Neutrophil (primary cell): ENCODE measurements around the gene RTN1.
A peak's percentile ranks its signal among the peaks of the same experiment; 100 is the strongest.

Source experiments
- H3K27ac ChIP-seq: fragments of 200-600 bp; sonication (generic); 2 replicates; pipeline ENCODE4 v1.5.1; 2016; ENCODE audit warnings: mild to moderate bottlenecking, moderate library complexity
- H3K27me3 ChIP-seq: fragments of 200-600 bp; sonication (generic); 2 replicates; pipeline ENCODE4 v1.6.0; 2016; ENCODE audit warnings: mild to moderate bottlenecking
- H3K36me3 ChIP-seq: fragments of 200-600 bp; sonication (generic); 2 replicates; pipeline ENCODE4 v1.5.1; 2017
- H3K4me1 ChIP-seq, 2 experiments: fragments of 200-600 bp in 1 of 2; sonication (generic) in 1 of 2; 1 replicate in 1 of 2; 2 replicates in 1 of 2; pipeline versions ENCODE4 v1.5.1 to v1.6.1; 2013 to 2016; ENCODE audit warnings: low read depth in 1 of 2, low read length in 1 of 2, mild to moderate bottlenecking in 1 of 2, moderate library complexity in 1 of 2; ENCODE audit not compliant: control insufficient read depth in 1 of 2, insufficient read depth in 1 of 2
- H3K4me3 ChIP-seq, 2 experiments: fragments of 200-600 bp in 1 of 2; sonication (generic) in 1 of 2; 1 replicate in 1 of 2; 2 replicates in 1 of 2; pipeline ENCODE4 v1.5.1; 2013 to 2016; ENCODE audit warnings: low read depth in 1 of 2, low read length in 1 of 2, mild to moderate bottlenecking in 1 of 2, moderate library complexity in 1 of 2
- H3K9me3 ChIP-seq: fragments of 200-600 bp; sonication (generic); 2 replicates; pipeline ENCODE4 v1.5.1; 2016
- TF ChIP-seq, protein P1 (sequence below): fragments of 200-600 bp; sonication (generic); IDR thresholded peaks from 2 replicates; pipeline ENCODE4 v1.5.1; 2016; ENCODE audit warnings: antibody characterized with exemption

The RTN1 gene, protein sequence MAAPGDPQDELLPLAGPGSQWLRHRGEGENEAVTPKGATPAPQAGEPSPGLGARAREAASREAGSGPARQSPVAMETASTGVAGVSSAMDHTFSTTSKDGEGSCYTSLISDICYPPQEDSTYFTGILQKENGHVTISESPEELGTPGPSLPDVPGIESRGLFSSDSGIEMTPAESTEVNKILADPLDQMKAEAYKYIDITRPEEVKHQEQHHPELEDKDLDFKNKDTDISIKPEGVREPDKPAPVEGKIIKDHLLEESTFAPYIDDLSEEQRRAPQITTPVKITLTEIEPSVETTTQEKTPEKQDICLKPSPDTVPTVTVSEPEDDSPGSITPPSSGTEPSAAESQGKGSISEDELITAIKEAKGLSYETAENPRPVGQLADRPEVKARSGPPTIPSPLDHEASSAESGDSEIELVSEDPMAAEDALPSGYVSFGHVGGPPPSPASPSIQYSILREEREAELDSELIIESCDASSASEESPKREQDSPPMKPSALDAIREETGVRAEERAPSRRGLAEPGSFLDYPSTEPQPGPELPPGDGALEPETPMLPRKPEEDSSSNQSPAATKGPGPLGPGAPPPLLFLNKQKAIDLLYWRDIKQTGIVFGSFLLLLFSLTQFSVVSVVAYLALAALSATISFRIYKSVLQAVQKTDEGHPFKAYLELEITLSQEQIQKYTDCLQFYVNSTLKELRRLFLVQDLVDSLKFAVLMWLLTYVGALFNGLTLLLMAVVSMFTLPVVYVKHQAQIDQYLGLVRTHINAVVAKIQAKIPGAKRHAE

DNA sequence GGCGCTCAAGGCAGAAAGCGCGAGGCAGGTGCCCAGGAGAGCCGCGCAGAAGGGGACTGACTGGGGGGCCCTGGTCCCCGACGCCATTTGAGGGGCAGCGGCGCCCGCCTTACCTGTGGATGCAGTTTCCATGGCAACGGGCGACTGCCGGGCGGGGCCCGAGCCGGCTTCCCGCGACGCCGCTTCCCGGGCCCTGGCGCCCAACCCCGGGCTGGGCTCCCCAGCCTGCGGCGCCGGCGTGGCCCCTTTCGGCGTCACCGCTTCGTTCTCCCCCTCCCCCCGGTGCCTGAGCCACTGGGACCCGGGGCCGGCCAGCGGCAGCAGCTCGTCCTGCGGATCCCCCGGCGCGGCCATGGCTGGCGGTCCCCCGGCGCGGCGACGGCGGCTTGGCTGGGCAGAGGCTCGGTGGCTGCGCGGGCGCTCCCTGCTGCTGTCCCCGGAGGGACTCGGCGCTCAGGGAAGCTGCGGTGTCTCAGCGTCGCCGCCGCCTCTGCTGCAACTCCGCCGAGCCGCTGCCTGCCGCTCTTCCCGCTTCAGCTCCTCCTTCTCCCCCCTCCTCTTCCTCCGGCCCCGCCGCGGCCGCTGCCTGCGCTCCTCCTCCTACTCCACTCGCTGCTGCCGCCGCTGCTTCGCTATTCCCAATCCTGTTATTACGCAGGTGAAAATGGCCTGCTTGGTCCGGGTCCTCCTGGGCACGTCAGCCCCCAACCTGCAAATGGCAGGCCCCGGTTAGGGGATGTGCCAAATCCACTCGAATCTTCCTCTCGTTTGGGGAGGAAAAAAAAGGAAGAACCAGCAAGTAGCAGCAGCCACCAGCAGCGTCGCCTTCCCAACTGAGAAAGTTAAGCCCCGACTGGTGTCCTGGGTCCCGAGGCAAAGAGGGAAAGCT lies at the start of gene RTN1:
Gene RTN1 (minus strand): TSS at position 500 of the 889 bp plus-strand sequence. CDS start 146 bp downstream, at position 354.
- Histone ChIP-seq H3K27me3 (peaks cover 94% of the 10 kb centered on the region), H3K27ac (no peak within 1 kb of the TSS), H3K4me1 (peaks cover 14 to 16% of the 10 kb centered on the region in 2 experiments), H3K9me3 (no peaks in the 10 kb centered on the region), H3K4me3 (peak within 1 kb of the TSS; percentile 50 to 67), H3K36me3 (no peaks in the 10 kb centered on the region)
- TF ChIP-seq, protein P1, sequence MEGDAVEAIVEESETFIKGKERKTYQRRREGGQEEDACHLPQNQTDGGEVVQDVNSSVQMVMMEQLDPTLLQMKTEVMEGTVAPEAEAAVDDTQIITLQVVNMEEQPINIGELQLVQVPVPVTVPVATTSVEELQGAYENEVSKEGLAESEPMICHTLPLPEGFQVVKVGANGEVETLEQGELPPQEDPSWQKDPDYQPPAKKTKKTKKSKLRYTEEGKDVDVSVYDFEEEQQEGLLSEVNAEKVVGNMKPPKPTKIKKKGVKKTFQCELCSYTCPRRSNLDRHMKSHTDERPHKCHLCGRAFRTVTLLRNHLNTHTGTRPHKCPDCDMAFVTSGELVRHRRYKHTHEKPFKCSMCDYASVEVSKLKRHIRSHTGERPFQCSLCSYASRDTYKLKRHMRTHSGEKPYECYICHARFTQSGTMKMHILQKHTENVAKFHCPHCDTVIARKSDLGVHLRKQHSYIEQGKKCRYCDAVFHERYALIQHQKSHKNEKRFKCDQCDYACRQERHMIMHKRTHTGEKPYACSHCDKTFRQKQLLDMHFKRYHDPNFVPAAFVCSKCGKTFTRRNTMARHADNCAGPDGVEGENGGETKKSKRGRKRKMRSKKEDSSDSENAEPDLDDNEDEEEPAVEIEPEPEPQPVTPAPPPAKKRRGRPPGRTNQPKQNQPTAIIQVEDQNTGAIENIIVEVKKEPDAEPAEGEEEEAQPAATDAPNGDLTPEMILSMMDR: no peak

DNA sequence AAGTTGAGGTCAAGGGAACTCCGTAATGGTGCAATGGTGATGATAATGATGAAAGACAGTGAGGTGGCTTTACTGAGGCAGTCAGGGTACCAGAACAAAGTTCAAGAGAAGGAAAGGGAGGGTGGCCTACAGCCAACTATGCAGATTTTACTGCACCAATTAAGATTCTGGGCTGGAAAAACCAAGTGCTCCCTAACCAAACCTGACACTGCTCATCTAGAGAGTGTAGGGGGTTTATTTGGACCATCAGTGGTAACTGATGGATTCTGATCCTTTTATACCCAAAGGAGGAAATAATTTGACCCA lies 49.8 kb upstream of the RTN1 start:
- H3K4me1 ChIP-seq: peaks cover 16 to 17% of the 10 kb centered on the region in 2 experiments
- TF ChIP-seq, protein P1: no peak
- peak overlapping the region; percentile 35 to 45 for H3K4me3 ChIP-seq
- H3K27ac ChIP-seq: no peak overlapping the region
- no peaks in the 10 kb centered on the region for H3K9me3 ChIP-seq
- peaks cover 56% of the 10 kb centered on the region for H3K27me3 ChIP-seq
- H3K36me3 ChIP-seq: no peaks in the 10 kb centered on the region

DNA sequence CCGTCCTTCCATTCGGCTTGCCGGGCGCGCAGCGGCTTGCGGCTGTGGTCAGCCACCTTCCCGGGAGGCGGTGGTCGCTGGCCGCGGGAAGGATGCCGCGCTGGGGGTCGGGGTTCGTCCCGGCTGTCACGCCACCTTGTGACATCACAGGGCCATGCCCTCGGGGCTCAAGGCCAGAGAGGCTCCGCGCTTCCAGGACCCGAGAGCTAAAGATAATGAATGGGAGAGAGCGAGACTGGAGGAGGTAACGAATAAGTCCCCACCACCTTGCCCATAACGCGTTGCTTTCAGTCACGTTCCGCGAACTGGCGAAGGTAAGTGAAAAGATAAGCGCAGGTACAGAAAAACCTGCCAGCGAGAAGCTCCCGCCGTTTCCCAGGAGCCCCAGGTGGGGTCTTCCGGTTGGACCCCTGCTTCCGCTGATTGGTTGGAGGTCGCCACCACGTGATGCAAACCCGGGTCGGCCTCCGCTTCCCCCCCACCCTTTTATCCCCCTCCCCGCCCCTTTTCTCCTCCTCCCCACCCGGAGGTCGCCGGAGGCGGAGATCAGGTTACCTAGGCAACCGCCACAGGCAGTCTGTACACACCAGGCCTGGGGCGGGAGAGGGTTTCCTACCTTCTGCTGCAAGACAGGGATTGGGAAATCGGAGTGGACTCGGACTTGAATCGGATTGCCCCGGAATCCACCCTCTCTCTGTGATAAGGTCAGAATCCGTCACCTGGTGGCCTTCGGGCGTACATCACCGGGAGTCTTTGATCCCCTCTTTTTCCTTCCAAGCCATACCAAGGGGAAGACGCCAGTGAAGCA lies 49.2 kb upstream of the RTN1 start, which contains the start of gene LRRC9:
Gene LRRC9 (plus strand): TSS at position 575 of the 808 bp plus-strand sequence.
- TF ChIP-seq, protein P1: no peak
- Histone ChIP-seq H3K27ac (no peak within 1 kb of the TSS), H3K27me3 (peaks cover 60% of the 10 kb centered on the region), H3K9me3 (no peaks in the 10 kb centered on the region), H3K36me3 (no peaks in the 10 kb centered on the region), H3K4me3 (peak within 1 kb of the TSS; percentile 35 to 45), H3K4me1 (peaks cover 16 to 17% of the 10 kb centered on the region in 2 experiments)

DNA sequence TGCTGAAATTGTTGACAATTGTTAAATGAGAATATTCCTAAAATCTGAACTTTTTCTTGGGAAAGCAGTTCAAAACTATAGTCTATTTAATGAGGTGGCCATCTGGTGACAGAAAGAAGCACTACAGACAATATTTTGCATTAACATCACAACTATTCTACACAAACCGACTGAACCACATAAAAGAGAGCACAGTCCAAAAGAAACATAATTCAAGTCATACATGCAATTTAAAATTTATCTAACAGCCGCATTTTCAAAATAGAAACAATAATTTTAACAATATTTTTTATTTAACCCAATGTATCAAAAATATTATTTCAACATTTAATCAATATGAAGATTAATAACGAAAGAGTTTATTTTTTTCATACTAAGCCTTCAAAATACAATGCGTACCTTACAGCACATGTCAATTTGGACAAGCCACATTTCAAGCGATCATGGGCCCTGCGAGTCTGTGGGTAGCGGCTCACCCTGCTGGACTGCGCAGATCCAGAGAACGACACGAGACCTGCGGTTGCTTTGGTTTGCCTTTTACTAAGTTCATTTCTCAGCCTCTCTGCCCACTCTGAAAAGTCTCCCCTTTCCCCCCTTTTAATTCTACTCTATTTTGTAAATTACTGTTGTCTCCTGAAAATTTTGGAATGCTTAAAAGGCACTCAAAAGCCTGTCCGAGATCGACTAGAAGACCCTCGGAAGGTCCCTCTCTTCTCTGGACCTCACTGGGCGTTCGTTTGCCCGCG lies 48.4 kb upstream of the RTN1 start:
- Histone ChIP-seq H3K9me3 (no peaks in the 10 kb centered on the region), H3K27me3 (peaks cover 60% of the 10 kb centered on the region), H3K4me1 (peaks cover 16 to 17% of the 10 kb centered on the region in 2 experiments), H3K36me3 (no peaks in the 10 kb centered on the region), H3K4me3 (peak overlapping the region; percentile 35 to 45), H3K27ac (no peak overlapping the region)
- TF ChIP-seq, protein P1: no peak
